GM23248 (cell line): ENCODE data around the gene S1PR5. TPM values are rescaled to one million over a fixed set of nuclear protein-coding genes. Genes with fewer than 3 reads are reported as not detected.

Source experiments
- DNase-seq: peaks from one replicate; pipeline ENCODE4 v3.0.0-alpha.2; 2015
- H2AFZ ChIP-seq: fragments of 200-600 bp; sonication (generic); 2 replicates; pipeline ENCODE4 v1.6.1; 2016; ENCODE audit warnings: antibody characterized with exemption
- H3F3A ChIP-seq: fragments of 200-600 bp; sonication (generic); 2 replicates; pipeline ENCODE4 v1.6.1; 2016; ENCODE audit warnings: mild to moderate bottlenecking, antibody characterized with exemption, mixed run types; ENCODE audit not compliant: insufficient read depth
- H3K27ac ChIP-seq: fragments of 200-600 bp; sonication (generic); 2 replicates; pipeline ENCODE4 v1.5.1; 2016; ENCODE audit warnings: mild to moderate bottlenecking
- H3K27me3 ChIP-seq: fragments of 200-600 bp; sonication (generic); replicated peaks from 2 replicates; pipeline ENCODE4 v1.6.1; 2016; ENCODE audit warnings: mild to moderate bottlenecking; ENCODE audit not compliant: insufficient read depth
- H3K36me3 ChIP-seq: fragments of 200-600 bp; sonication (generic); 2 replicates; pipeline ENCODE4 v1.6.1; 2016; ENCODE audit warnings: low read depth, mild to moderate bottlenecking
- H3K4me1 ChIP-seq: fragments of 200-600 bp; sonication (generic); 2 replicates; pipeline ENCODE4 v1.6.1; 2016; ENCODE audit warnings: mild to moderate bottlenecking; ENCODE audit not compliant: insufficient read depth
- H3K4me2 ChIP-seq: fragments of 200-600 bp; sonication (generic); one replicate; pipeline ENCODE4 v1.6.1; 2016; ENCODE audit warnings: mild to moderate bottlenecking; ENCODE audit not compliant: unreplicated experiment
- H3K4me3 ChIP-seq: fragments of 200-600 bp; sonication (generic); 2 replicates; pipeline ENCODE4 v1.5.1; 2016; ENCODE audit warnings: mild to moderate bottlenecking
- H3K79me2 ChIP-seq: fragments of 200-600 bp; sonication (generic); 2 replicates; pipeline ENCODE4 v1.6.1; 2016; ENCODE audit warnings: mild to moderate bottlenecking; ENCODE audit not compliant: insufficient read depth
- H3K9ac ChIP-seq: fragments of 200-600 bp; sonication (generic); 2 replicates; pipeline ENCODE4 v1.6.1; 2016; ENCODE audit warnings: mild to moderate bottlenecking
- H3K9me2 ChIP-seq: fragments of 200-600 bp; sonication (generic); 2 replicates; pipeline ENCODE4 v1.6.1; 2016; ENCODE audit warnings: mixed run types, mild to moderate bottlenecking, moderate library complexity; ENCODE audit not compliant: insufficient read depth
- H3K9me3 ChIP-seq: fragments of 200-600 bp; sonication (generic); one replicate; pipeline ENCODE4 v1.6.1; 2017; ENCODE audit warnings: low read depth
- H4K20me1 ChIP-seq: fragments of 200-600 bp; sonication (generic); 2 replicates; pipeline ENCODE4 v1.6.0; 2016; ENCODE audit not compliant: insufficient read depth
- EZH2 ChIP-seq: fragments of 200-600 bp; sonication (generic); IDR thresholded peaks from 2 replicates; pipeline ENCODE4 v1.6.1; 2018; ENCODE audit warnings: antibody characterized with exemption, mild to moderate bottlenecking; ENCODE audit not compliant: insufficient read depth, poor library complexity, severe bottlenecking
- EZH2phosphoT487 ChIP-seq: fragments of 200-600 bp; sonication (generic); IDR thresholded peaks from 2 replicates; pipeline ENCODE4 v1.6.1; 2018; ENCODE audit warnings: antibody characterized with exemption, moderate library complexity, mild to moderate bottlenecking, low read depth; ENCODE audit not compliant: insufficient read depth
- WGBS, 2 experiments: methylation state at CpG; one replicate each; pipeline ENCODE4 v1.1.6; 2015 to 2017; ENCODE audit warnings: low lambda C conversion rate in 2 of 2, low coverage in 1 of 2; ENCODE audit errors: missing lambda C conversion rate in 2 of 2; 5-methylcytosine and 5-hydroxymethylcytosine counted together
- in situ Hi-C: fragments of 300-500 bp; cut with MboI; formaldehyde crosslinking; loops from 2 replicates; pipeline ENCODE4 v1.15.0; 2020
- polyA plus RNA-seq: library from polyadenylated mRNA; unstranded; fragments of >200 nt; fragmentation: Nextera tagmentation; extraction: Ambion mirVana; gene quantifications from 2 replicates; pipeline ENCODE4 v1.2.1, GENCODE V29; 2016
- total RNA-seq: library from RNA; depleted of rRNA; stranded (reverse); fragments of >200 nt; shearing (Covaris generic); gene quantifications from 2 replicates; pipeline ENCODE4 v1.2.3, GENCODE V29; 2014

S1PR5 gene
- total and polyA plus RNA-seq, 2 experiments from 2014 or later = 1.6 to 1.8 TPM

DNA sequence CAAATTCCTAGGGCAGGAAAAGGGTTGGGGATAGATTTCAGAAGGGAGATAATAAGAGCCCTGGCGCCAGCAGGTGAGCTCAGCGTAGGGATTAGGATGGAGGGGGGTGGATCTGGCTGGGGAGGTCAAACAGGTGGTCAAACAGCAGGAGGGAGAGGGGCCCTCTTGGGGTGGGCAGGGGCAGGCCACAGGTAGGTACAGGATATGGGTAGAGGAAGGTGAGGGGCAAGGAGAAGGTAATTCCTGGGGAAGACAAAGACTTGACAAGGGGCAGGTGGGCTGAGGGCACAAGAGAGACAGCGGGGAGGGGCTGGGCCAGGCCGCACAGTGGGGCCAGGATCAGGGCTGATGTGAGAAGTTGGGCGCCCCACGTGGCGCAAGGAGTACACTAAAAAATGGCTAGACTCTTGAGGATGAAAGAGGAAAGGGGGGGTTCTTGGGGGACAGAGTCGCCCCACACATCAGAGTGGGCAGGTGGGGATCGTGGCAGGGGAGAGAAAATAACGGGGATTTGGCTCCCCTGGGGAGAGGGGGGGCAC lies 47.9 kb upstream of the S1PR5 start:
- H3K4me2 ChIP-seq = peak overlapping the region; percentile 68
- H3K4me1 ChIP-seq = peaks cover 18% of the 10 kb centered on the region; the same call in 1 of the 2 replicates
- no peak for TF ChIP-seq EZH2
- TF ChIP-seq EZH2phosphoT487 = no peak
- WGBS, 2 experiments = 19 to 22% methylated on average over 8 to 10 of the region's 10 CpGs
- in situ Hi-C loops = no loop called here
- peak; percentile 77 for DNase-seq
- peaks cover 28% of the 10 kb centered on the region for H3K79me2 ChIP-seq
- peak overlapping the region; percentile 80 for H3K4me3 ChIP-seq
- peak overlapping the region; percentile 90 for H2AFZ ChIP-seq
- no peaks in the 10 kb centered on the region for H4K20me1 ChIP-seq
- no peaks in the 10 kb centered on the region for H3K27me3 ChIP-seq
- no peaks in the 10 kb centered on the region for H3K9me2 ChIP-seq
- H3K36me3 ChIP-seq = no peaks in the 10 kb centered on the region
- no peaks in the 10 kb centered on the region for H3K9me3 ChIP-seq
- peaks cover 8% of the 10 kb centered on the region for H3F3A ChIP-seq
- H3K9ac ChIP-seq = peak overlapping the region; percentile 87
- H3K27ac ChIP-seq = no peak overlapping the region; the same call in 1 of the 2 replicates

- Histone ChIP-seq H3K36me3 (no peaks in the 10 kb centered on the region; the same call in 1 of the 2 replicates), H4K20me1 (no peaks in the 10 kb centered on the region), H2AFZ (no peak overlapping the region), H3K4me1 (peaks cover 12% of the 10 kb centered on the region; the same call in 1 of the 2 replicates), H3K4me3 (no peak overlapping the region), H3K79me2 (peaks cover 21% of the 10 kb centered on the region), H3K9ac (no peak overlapping the region), H3K27me3 (no peaks in the 10 kb centered on the region), H3K27ac (no peak overlapping the region), H3K4me2 (no peak overlapping the region), H3F3A (peaks cover 8% of the 10 kb centered on the region), H3K9me2 (no peaks in the 10 kb centered on the region), H3K9me3 (no peaks in the 10 kb centered on the region)
- in situ Hi-C loops = no loop called here
- TF ChIP-seq EZH2phosphoT487 (no peak), EZH2 (no peak)
- 80 to 84% methylated on average over 5 of the region's 5 CpGs for WGBS, 2 experiments
- DNase-seq = no peak
Observed at GRCh38 chr19:10562609-10563008, 45.4 kb upstream of the S1PR5 start.

DNA sequence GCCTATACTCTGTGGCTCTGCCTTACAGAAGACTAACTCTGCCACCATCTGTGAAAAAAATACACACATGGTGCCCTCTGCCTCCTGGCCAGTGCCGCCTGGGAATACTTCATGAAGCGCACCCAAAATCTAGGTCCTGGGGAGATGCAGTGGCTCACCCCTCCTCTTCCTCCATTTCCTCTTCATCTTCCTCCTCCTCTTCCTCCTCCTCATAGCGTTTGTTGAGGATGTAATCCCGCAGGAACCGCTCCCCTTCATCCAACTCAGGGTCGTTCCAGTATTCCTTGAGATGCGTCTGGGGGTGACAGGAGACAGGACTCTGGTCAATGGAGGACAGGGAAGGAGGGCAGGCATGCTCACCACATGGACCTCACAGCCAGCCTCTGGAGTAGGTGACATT lies 42.9 kb upstream of the S1PR5 start:
- Histone ChIP-seq H3K9me3 (no peaks in the 10 kb centered on the region), H3K4me3 (no peak overlapping the region), H4K20me1 (no peaks in the 10 kb centered on the region), H2AFZ (no peak overlapping the region), H3K27ac (no peak overlapping the region), H3K9ac (no peak overlapping the region), H3K36me3 (no peaks in the 10 kb centered on the region; the same call in 1 of the 2 replicates), H3F3A (no peaks in the 10 kb centered on the region), H3K4me1 (peaks cover 5% of the 10 kb centered on the region; the same call in 1 of the 2 replicates), H3K79me2 (peaks cover 16% of the 10 kb centered on the region), H3K4me2 (no peak overlapping the region), H3K9me2 (no peaks in the 10 kb centered on the region), H3K27me3 (no peaks in the 10 kb centered on the region)
- TF ChIP-seq EZH2 (no peak), EZH2phosphoT487 (no peak)
- WGBS, 2 experiments = 84 to 85% methylated on average over 7 of the region's 7 CpGs
- in situ Hi-C loops = no loop called here
- DNase-seq = no peak

DNA sequence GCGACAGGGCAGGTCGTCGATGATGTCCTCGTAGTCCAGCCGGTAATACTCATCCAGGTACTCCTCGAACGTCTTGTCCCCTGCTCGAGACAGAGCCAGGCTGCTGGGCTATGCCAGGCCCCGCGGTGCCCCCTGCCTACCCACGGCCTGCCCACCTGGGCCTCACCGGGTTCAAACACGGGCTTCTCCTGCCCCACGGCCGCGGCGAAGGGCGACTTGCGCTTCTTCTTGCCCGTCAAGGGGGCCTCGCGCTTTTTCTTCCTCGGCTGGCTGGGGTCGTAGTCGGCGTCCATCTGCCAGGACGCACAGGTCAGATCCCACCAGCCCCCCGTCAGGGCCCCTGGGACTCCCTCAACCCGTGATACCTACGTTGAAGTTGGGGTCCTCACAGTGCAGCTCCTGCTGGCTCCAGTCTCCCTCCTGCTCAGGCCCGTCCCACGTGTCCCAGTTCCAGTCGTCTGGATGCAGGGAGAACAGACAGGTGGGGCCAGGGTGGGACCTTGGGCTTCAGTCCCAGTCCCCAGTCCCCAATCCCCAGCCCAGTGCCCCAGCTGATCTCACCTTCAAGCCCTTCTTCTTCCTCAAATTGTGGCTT lies 40.5 kb upstream of the S1PR5 start:
- DNase-seq = no peak
- in situ Hi-C loops = no loop called here
- Histone ChIP-seq H3K9ac (no peak overlapping the region), H3K4me3 (no peak overlapping the region), H2AFZ (no peak overlapping the region), H3K79me2 (no peaks in the 10 kb centered on the region), H3K36me3 (peaks cover 6% of the 10 kb centered on the region; the same call in 1 of the 2 replicates), H3K4me1 (no peaks in the 10 kb centered on the region), H3K27me3 (no peaks in the 10 kb centered on the region), H3K4me2 (no peak overlapping the region), H3F3A (no peaks in the 10 kb centered on the region), H4K20me1 (no peaks in the 10 kb centered on the region), H3K9me3 (no peaks in the 10 kb centered on the region), H3K27ac (no peak overlapping the region), H3K9me2 (no peaks in the 10 kb centered on the region)
- WGBS, 2 experiments = 91 to 95% methylated on average over 26 to 33 of the region's 33 CpGs
- TF ChIP-seq EZH2phosphoT487 (no peak), EZH2 (no peak)
